Activated CD8-positive, alpha-beta memory T cell treated with anti-CD3 and anti-CD28 coated beads for 24 hours (primary cell): Measurements from ENCODE around the gene FBN2.
"Not testable (repeated sequence)": the region's sequence is repeated elsewhere in the genome, so short reads cannot be mapped to it uniquely, and the experiment has no call there.

ENCODE experiments used
- DNase-seq: peaks from one replicate; pipeline ENCODE4 v3.0.0-alpha.2; 2020

Gene FBN2

DNA sequence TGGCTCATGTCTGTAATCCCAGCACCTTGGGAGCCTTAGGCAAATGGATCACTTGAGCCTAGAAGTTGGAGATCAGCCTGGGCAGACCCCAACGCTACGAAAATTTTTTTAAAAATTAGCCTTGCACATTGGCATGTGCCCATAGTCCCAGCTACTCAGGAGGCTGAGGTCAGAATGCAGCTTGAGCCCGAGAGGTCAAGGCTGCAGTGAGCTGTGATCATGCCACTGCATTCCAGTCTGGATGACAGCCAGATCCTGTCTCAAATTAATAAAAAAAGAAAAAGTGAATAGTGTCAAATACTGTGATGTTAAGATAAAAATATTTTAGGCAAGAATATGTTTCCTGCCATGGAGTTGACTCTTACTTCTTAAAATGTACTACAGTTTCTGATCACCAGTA lies 5.3 kb downstream of the FBN2 start:
- no peak for DNase-seq

DNA sequence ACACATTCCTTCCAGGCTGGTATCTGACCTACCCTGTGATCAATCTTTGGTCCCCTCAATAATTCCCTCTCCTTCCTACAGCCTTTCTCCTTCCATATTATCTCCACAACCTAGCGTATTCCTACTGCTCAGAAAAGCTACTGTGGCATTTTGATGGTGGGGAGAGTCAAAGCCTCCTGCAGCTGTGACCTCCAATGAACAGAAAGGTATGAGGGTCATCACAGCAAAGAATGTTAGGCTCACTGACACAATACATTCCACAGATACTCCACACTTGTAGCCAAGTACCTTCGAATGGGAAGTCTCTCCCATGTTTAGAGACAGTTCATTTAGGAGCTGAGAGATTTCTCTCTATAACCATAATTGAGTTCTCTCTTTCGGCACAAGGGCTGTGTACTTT lies 5.9 kb downstream of the FBN2 start:
- no peak for DNase-seq

DNA sequence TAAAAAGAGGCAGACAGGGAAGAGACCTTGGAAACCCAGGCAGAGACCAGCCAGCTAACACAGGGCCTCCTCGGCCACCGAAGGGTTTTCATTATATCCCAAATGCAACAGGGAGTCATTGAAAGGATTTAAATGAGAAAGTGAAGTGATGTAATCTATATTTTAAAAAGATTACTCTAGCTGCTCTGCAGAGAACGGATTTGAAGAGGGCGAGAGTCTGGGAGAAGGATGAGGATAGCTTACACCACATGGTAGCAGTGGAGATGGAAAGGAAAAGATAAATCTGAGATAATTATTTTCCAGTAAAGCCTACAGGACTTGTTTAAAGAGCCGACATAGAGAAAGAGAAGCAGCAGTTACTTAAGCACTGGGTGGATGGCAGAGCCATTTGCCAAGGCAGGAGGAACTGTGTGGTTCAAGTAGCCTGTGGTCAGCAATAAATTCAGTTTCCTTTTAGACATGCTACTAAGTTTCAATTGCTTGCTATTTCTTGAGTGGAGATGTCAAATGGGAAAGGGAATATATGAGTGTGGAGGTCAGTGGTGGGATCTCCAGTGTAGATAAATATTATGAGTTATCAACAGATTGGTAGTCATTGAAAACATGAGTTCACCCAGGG lies 9.3 kb downstream of the FBN2 start:
- DNase-seq, result no peak

DNA sequence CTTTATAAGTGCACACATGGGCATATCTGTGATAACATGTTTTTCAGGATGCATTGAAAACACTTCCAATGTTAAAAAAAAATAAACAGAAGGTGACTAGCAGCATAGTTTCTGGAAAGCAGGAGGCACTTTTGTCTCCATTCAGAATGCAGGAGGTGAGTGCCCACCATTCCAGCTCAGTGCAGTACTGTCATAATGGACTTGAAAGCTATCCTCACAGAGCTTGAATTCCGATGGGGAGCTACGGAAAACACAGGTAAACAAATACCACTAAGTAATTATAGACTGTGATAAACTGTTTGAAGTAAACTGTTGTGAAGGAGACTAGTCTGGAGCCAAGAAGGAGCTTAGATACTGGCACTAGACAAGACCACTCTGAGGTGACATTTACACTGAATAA lies 9.9 kb downstream of the FBN2 start:
- DNase-seq, result no peak

GRCh38 chr5:128527077-128527476 lies 11.0 kb downstream of the FBN2 start:
- no peak for DNase-seq

DNA sequence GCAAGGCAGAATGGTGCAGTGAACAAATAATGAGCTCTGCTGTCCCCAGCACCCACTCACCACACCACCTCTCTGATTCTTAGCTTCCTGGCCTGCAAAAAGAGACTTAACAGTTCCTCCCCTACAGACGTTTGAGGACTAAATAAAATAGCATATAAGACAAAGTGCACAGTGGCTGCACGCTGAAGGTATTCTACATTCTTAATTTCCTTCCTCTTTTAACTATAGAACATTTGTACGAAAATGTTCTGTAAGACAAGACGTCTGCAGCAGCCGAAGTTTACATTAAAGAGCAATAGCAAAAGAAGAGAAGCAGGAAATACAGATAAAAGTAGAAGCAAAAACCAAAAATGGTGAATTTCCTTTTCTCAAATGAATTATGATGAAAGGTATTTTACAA lies 15.7 kb downstream of the FBN2 start:
- DNase-seq, result no peak

- DNase-seq, result no peak
Observed at GRCh38 chr5:128519827-128520226, 18.2 kb downstream of the FBN2 start.

DNA sequence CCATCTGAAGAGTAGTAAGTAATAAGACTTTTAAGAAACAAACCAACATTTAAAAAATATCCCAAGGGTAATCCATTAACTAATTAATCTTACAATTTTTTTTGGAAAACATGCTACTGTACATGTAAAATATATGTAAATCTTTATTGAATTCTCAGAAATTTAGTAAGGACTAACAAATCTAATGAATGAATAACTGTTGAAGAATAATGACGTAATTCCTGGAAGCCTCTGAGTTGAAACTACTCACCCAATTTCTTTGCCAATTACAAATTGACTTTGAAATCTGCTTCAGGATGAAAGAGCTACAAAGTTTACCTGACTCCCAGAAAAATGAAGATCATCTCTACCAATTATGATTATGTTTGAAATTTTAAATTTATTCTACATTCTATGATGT lies 21.1 kb downstream of the FBN2 start:
- DNase-seq, result no peak

GRCh38 chr5:128513806-128514205 lies 24.2 kb downstream of the FBN2 start:
- DNase-seq, result no peak

DNA sequence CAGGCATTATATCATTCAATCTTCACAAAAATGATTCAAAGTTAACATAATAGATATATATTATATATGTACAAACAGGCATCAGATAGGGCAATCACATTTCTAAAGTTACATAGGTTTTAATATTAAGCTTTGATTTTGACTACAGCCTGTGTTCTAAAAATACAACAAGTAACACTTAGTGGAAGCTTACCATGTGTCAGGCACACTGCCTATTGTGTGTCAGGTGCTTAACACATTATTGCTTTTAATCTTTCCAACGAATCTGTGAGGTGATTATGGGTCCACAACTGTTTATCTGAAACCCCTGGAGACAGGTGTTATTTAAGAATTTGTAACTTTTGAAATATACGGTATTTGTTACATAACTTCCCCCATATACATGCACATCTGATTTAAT lies 25.2 kb downstream of the FBN2 start:
- no peak for DNase-seq

DNA sequence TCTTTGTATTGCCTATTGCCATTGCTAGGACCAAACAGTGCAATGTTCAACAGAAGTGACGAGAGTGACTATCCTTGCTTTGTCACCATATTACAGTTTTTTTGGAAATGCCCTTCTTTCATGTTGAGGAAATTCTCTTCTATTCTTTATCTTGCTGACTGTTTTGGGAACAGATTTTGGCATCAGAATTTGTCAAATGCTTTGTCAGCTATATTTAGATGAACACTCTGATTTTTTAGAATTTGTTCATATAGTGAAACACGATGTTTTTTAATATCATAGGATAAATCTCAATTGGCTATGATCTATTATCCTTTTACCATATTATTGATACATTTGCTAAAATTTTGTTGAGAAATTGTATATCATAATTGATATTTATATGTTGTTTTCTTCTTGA lies 31.4 kb downstream of the FBN2 start:
- DNase-seq, result no peak

DNA sequence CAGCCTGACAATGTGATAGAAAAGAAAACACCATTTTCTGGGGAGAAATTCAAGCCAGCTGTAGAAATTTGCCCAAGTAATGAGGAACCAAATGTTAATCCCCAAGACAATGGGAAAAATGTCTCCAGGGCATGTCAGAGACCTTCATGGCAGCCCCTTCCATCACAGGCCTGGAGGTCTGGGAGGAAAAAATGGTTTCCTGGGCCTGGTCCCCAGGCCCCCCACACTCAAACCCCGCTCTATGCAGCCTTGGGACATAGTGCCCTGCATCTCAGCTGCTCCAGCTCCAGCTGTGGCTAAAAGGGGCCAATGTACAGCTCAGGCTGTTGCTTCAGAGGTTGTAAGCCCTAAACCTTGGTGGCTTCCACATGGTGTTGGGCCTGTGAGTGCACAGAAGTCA lies 34.3 kb downstream of the FBN2 start:
- not testable (repeated sequence) for DNase-seq

DNA sequence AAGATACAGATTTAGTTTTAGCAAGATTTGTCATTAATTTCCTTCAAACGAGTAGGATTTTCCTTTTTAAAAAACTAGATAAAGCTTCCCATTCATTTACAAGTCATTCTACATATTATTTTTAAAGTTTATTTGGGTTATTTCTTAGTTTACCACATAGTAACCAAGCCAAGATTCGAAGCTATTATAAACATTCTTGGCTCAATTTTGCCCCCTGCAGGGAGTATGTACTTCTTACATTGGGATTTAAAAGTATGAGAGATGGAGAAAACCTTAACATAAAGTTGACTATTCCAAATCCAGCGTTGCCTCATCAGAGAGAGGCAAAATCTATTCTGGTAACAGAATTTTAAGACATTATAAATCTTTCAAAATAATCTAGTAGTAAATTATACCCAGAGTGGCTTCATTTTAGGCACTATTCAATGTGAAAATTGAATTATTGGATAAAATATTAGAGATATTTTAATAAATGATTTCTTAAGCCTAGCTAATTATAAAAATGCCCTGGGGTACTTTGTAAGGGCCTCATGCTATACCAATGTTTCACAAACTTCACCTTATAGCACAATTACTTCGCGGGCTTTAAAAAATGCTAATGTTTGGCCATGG lies 39.1 kb downstream of the FBN2 start:
- DNase-seq, result no peak

DNA sequence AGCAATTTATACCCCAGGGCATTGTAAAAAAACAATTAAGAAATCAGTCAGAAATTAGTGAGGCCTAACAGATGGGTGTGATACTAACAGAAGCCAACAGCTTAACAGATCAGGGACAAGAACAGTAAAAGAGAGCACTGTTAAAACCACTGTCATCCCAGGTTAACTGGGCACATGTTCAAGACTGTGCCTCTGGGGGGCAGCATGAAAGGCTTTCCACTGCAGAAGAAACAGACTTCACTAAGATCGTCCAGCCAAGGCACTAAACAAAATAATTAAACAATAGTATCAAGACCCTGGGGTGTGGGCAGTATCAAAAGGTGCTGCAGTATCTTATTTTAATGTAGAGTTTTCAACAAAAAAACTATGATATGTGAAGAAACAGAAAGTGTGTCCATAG lies 43.5 kb downstream of the FBN2 start:
- no peak for DNase-seq

DNA sequence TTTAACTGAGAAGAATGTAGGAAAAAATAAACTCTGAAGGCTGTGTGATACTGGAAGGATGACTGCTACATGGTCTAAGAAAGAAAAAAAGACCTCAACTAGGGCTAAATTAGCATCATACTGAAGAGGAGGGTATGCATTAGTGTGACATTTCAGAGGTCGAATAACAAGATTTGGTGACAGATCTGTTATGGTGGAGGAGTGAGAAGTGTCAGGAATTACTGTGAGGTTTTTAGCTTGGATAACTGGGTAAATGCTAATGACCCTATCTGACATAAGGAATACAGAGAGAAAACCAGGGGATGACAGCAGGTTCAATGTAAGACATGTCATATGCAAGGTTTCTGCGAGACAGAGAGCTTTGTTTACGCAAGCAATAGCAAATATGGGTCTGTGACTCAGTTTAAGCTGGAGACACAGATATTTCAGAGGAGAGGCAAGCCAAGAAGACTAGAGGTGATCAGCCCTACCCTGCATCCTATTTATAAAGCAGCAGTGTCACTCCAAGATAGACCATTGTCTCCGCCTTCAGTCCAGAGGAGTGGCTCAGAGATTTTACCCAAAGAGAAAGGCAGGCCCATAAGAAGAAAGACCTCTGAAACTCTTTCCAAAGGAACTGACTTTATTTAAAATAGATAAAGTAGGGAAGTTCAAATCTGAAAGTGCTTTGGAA lies 44.3 kb downstream of the FBN2 start:
- no peak for DNase-seq

GRCh38 chr5:128491291-128491690 lies 46.8 kb downstream of the FBN2 start:
- DNase-seq, result no peak

- no peak for DNase-seq
Observed at GRCh38 chr5:128490761-128491160, 47.3 kb downstream of the FBN2 start.

DNA sequence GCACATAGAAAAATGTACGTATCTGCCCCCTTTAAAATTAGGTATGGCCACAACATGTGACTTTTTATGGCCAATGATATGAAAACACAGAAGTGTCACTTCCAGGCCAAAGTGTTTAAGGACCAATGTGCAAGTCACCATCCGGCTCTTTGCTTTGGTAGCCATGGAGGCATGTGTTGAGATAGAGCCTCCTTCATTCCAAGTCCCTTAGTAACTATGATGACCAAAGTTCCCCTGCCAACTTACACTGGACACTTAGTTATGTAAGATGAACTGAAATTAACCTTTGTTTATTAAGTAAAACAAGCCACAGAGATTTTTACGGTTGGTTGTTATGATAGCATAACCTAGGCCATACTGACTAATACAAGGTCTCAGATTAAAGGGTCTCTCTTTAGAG lies 51.0 kb downstream of the FBN2 start:
- no peak for DNase-seq

- no peak for DNase-seq
Observed at GRCh38 chr5:128483738-128484137, 54.3 kb downstream of the FBN2 start.

- DNase-seq, result no peak
Observed at GRCh38 chr5:128480906-128481633, 57.0 kb downstream of the FBN2 start.

- DNase-seq, result no peak
Observed at GRCh38 chr5:128480158-128480557, 57.9 kb downstream of the FBN2 start.

- DNase-seq, result no peak
Observed at GRCh38 chr5:128478386-128479368, 59.4 kb downstream of the FBN2 start.

GRCh38 chr5:128477944-128478343 lies 60.1 kb downstream of the FBN2 start:
- DNase-seq, result no peak
